ENCODE results near the gene MYH9.
"Not testable (repeated sequence)": the region's sequence is repeated elsewhere in the genome, so short reads cannot be mapped to it uniquely, and the experiment has no call there.

The MYH9 gene

DNA sequence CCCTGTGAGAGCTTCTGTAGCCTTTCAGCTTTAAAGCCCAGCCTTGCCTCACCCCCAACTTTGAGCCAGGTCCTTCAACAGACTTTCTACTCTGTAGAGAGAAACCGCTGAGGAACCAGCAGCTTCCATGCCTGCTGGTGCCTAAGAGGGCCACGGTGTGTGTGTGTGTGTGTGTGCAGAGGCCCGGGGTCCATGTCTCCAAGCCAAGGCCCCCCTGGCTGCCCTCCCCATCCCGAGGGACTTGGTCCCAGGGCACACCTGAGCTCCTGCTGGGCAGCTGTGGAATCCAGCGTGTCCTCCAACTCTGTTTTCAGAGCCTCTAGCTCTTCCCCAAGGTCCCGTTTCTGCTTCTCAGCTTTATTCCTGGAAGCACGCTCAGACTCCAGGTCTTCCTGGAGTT lies 92.5 kb downstream of the MYH9 start:
- TF ChIP-seq, protein P1, sequence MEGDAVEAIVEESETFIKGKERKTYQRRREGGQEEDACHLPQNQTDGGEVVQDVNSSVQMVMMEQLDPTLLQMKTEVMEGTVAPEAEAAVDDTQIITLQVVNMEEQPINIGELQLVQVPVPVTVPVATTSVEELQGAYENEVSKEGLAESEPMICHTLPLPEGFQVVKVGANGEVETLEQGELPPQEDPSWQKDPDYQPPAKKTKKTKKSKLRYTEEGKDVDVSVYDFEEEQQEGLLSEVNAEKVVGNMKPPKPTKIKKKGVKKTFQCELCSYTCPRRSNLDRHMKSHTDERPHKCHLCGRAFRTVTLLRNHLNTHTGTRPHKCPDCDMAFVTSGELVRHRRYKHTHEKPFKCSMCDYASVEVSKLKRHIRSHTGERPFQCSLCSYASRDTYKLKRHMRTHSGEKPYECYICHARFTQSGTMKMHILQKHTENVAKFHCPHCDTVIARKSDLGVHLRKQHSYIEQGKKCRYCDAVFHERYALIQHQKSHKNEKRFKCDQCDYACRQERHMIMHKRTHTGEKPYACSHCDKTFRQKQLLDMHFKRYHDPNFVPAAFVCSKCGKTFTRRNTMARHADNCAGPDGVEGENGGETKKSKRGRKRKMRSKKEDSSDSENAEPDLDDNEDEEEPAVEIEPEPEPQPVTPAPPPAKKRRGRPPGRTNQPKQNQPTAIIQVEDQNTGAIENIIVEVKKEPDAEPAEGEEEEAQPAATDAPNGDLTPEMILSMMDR (IDR thresholded peaks at IDR 0.05; ENCODE audit: low read depth, low read length), result no peak
- no peak overlapping the region for H3K4me3 ChIP-seq (ENCODE audit: low read depth, low read length)

DNA sequence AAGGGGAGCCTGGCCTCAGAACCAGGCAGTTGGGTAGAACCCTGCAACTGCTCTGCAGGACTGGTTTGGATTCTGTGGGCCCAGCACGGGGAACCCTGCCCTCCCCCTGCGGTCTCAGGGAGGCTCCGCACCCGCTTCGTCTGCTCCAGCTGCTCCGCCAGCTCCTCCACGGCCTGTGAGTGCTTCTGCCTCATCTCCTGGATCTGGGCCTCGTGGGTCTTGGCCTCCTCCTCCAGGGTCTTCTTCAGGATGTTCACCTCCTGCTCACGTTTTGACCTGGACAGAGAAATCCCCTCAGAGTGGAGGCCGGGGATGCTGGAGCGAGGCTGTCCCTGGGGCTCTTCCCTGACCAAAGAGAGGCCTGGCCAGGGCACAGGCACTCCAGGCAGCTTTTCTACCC lies 93.0 kb downstream of the MYH9 start:
- no peak overlapping the region for H3K4me3 ChIP-seq (ENCODE audit: low read depth, low read length)
- TF ChIP-seq, protein P1 (IDR thresholded peaks at IDR 0.05; ENCODE audit: low read depth, low read length), result no peak

DNA sequence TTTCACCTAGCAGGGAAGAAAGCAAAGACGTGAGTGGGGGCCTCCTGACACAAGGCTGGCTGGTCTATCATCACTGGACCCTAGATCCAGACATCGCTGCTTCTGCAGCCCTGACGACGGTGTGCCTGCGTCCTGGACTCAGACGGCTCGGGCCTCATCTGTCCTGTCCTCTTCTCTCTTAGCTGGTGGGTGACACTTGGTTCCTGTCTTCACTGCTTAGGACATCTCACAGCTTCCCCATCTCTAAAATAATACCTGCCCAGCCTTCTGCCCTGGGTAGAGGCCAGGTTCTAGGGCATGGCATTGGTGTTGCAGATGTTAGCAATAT lies 93.5 kb downstream of the MYH9 start:
- TF ChIP-seq, protein P1 (IDR thresholded peaks at IDR 0.05; ENCODE audit: low read depth, low read length), result no peak
- H3K4me3 ChIP-seq (ENCODE audit: low read depth, low read length), result no peak overlapping the region

DNA sequence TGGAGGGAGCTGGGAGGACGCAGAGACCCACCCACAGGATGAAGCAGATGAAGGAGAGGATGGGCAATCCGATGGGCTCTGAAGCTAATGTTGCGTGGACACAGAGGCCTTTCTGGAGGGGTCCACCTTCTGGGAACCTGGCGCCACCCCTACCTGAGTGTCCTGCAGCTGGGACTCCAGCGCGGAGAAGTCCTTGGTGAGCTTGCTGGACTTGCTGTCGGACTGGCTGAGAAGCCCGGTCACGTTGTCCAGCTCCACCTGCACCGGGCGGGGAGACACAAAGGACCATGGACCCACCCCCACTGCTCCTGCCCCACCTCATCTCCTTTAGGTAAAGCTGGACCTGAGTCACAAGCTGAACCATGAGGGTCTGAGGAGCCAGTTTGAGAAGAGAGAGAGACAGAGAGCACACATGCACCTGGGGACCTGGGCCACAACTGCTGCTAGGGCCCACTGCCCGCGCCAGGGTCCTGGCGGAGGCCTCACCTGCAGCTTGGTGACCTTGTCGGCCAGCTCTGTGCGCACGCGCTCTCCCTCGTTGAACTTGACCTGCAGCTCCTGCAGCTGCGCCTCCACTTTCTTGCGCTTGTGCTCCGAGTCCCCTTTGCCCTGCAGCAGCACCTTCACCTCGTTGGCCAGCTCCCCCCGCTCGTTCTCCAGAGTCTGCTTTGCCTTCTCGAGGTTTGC lies 94.0 kb downstream of the MYH9 start:
- H3K4me3 ChIP-seq (ENCODE audit: low read depth, low read length), result no peak overlapping the region
- TF ChIP-seq, protein P1 (IDR thresholded peaks at IDR 0.05; ENCODE audit: low read depth, low read length), result no peak

DNA sequence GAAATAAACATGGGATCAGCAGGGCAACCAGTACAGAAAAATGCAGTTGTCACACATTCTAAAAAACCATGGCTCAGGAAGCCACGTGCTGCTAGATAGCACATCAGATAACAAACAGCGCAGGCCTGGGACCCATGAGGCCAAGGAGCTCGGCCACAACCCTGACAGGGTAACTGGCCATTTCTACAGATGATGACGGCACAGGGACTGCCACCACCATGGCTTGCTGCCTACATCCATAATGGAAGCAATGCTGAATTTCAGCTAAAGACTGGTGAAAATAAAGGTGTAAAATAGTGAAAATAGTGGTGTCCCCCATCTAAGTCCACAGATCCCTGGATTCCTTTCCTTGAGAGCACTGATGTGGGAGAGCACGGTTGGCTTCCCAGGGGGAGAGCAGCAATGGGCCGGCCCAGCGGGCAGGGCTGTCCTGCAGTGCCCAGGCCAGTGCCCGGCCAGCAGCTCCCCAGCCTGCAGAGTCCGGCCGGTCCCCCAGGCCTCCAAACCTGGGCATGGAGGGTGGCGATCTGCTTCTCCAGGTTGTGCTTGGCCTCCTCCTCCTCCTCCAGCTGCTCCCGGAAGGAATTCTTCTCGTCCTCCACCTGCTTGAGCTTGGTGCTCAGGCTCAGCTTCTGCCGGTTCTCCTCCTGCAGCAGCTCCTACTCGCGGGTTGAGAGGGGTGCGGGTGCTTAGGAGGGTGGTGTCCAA lies 94.8 kb downstream of the MYH9 start:
- TF ChIP-seq, protein P1 (IDR thresholded peaks at IDR 0.05; ENCODE audit: low read depth, low read length), result no peak
- no peak overlapping the region for H3K4me3 ChIP-seq (ENCODE audit: low read depth, low read length)

DNA sequence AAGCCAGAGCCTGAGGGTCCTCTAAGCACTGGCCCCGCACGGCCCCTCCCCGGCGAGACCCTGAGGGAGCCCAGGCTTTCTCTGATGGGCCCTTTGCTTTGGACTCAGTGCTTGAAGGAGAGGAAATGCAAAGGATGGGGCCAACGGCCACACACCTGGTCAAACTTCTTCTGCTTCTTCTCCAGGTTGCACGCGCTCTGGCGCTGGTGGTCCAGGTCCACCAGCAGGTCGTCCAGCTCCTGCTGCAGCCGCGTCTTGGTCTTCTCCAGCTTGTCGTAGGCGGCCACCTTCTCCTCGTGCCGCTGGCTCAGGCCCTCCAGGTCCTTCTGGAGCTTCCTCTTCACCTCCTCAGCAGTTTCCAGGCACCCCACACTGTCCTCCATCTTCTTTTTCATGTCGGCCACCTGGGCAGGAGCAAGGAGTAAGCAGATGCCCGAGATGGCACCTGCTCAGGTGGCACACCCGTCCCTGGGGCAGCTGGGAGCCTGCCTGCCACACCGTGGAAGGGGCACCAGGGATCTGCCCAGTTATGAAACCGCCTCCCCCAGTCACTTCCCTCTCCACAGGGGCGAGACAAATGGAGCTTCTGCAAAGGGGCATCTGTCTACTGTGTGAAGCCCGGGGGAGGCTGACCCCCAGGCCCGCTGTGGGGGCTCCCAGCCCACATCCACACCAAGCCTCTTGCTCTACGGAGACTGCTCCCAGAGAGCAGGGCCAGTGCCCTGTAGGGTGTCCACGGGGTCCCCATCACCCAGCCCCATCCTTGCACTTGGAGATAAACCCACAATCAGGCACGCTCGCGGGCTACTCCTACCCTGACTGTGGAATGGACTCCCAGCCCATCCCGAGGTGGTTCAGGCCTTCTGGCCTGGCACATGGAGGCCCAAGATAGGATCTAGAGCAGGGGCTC lies 95.7 kb downstream of the MYH9 start:
- H3K4me3 ChIP-seq (ENCODE audit: low read depth, low read length), result no peak overlapping the region
- TF ChIP-seq, protein P1 (IDR thresholded peaks at IDR 0.05; ENCODE audit: low read depth, low read length), result no peak

DNA sequence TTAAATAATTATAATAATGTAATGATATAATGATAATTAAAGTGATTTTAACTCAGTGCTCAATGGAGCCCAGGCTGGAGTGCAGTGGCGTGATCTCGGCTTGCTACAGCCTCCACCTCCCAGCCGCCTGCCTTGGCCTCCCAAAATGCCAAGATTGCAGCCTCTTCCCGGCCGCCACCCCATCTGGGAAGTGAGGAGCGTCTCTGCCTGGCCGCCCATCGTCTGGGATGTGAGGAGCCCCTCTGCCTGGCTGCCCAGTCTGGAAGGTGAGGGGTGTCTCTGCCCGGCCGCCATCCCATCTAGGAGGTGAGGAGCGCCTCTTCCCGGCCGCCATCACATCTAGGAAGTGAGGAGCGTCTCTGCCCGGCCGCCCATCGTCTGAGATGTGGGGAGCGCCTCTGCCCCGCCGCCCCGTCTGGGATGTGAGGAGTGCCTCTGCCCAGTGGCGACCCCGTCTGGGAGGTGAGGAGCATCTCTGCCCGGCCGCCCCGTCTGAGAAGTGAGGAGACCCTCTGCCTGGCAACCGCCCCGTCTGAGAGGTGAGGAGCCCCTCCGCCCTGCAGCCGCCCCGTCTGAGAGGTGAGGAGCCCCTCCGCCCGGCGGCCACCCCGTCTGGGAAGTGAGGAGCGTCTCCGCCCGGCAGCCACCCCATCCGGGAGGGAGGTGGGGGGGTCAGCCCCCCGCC lies 97.2 kb downstream of the MYH9 start:
- H3K4me3 ChIP-seq (ENCODE audit: low read depth, low read length), result not testable (repeated sequence)

DNA sequence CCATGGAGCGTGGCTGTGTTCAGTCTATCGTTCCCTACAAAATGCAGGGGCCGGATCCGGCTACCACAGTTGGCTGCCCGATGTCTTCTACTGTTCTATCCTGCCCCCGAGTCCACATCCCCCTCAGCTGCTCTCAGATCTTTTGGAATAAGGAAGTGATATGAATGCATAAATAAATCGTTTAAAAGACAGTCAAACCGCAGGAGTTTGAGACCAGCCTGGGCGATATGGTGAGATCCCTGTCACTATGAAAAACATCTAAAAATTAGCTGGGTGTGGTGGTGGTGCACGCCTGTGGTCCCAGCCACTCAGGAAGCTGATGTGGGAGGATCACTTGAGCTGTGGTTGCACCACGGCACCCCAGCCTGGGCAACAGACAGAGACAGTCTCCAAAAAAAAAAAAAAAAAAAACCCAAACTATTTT lies 97.8 kb downstream of the MYH9 start:
- H3K4me3 ChIP-seq (ENCODE audit: low read depth, low read length), result not testable (repeated sequence)
